ENCODE results near the gene WDR70.

GRCh38 chr5:37391591-37391990, 12.5 kb downstream of the WDR70 start:
- TF ChIP-seq CTCF (conservative IDR thresholded peaks at IDR 0.05) (no peak), ZFX (IDR thresholded peaks at IDR 0.05) (no peak)

All from C4-2B (cell line).